Endothelial cell of hepatic sinusoid (primary cell): Measurements from ENCODE around the gene HS2ST1.
"Not testable (repeated sequence)": the region's sequence is repeated elsewhere in the genome, so short reads cannot be mapped to it uniquely, and the experiment has no call there.

Experiments used
- in situ Hi-C: cut with HindIII; loops from 2 replicates; pipeline ENCODE4 v1.10.0; 2017; ENCODE audit warnings: low sequenced_read_pairs

HS2ST1 gene

GRCh38 chr1:86965012-86965826 is 50.8 kb downstream of the HS2ST1 start:
- in situ Hi-C loops, result no loop called here

DNA sequence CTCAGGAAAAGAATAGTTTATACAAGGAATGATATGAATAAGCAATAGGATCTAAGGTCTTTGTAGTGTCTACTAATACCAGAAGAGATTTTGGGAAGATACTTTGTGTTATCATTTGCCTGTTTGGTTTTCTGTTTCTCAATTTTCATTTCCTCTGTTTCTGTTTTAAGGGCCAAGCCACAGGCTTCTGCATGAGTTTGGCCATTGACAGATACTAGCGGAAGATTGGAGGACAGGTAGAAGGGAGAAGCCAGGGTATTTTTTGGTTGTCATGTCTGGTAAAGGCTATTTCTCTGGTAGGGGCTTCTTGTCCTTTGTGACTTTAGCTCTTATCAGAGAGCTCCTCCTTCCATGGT is 51.4 kb downstream of the HS2ST1 start:
- in situ Hi-C loops, result no loop called here

- in situ Hi-C loops, result no loop called here
These were observed 56.5 kb downstream of the HS2ST1 start for GRCh38 chr1:86970938-86971337.

DNA sequence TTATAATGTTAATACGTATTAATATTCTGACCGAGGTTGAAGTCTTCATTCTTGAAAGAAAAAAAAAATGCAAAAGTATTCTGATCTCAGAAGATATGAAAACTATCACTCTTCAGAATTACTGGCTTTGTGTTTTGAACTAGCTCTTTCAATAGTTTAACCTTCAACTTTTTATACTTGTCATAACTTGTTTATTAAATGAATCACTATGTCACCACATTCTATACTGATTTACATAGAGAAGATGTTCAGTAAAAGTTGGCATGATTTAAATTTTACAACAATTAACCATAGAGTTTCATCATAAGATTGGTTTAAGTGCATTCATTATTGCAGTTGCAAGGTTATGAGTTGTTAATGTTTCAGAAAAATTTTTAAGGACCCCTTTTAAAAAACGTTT is 57.3 kb downstream of the HS2ST1 start:
- in situ Hi-C loops, result no loop called here

DNA sequence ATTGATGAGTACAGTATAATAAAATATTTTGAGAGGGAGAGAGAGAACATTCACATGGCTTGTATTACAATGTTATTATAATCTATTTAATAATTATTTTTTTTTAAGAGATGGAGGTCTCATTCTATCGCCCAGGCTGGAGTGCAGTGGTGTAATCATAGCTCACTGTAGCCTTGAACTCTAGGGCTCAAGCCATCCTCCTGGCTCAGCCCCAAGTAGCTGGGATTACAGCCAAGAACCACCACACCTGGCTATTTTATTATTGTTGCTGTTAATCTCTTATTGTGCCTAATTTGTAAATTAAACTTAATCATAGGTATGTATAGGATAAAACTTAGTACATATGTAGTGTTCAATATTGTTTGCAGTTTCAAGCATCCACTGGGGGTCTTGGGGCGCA is 57.8 kb downstream of the HS2ST1 start:
- in situ Hi-C loops, result no loop called here

DNA sequence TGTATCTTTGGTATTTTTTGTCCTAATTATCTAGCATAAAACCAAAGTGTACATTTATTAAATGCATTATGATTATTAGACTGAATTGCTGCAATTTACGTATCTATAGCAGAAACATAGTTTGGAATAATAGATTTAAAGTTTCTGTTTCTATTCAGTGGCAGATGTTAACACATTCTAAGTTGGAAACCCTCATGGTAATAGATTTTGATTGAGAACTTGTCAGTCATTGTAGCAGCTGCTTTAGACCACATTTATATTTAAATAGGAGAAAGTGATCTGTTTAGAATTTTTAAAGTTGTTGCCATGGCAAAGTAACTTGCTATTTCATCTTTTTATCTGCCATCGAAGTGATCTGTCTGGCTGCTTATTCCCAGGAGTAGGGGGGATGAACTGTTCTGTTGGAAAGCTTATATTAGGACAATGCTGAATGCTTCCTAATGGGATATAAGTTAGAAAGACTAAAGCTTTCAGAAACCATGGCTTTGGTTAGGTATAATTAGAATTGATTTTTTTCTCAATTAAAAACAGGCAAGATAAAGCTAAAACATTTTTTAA is 61.6 kb downstream of the HS2ST1 start:
- in situ Hi-C loops, result loop anchor here (5.0 kb wide), 1 partner anchor 86 kb away; no protein-coding TSS in a partner anchor

- in situ Hi-C loops, result loop anchor here (5.0 kb wide), 1 partner anchor 86 kb away; no protein-coding TSS in a partner anchor
These were observed 62.2 kb downstream of the HS2ST1 start for GRCh38 chr1:86976664-86977063.

DNA sequence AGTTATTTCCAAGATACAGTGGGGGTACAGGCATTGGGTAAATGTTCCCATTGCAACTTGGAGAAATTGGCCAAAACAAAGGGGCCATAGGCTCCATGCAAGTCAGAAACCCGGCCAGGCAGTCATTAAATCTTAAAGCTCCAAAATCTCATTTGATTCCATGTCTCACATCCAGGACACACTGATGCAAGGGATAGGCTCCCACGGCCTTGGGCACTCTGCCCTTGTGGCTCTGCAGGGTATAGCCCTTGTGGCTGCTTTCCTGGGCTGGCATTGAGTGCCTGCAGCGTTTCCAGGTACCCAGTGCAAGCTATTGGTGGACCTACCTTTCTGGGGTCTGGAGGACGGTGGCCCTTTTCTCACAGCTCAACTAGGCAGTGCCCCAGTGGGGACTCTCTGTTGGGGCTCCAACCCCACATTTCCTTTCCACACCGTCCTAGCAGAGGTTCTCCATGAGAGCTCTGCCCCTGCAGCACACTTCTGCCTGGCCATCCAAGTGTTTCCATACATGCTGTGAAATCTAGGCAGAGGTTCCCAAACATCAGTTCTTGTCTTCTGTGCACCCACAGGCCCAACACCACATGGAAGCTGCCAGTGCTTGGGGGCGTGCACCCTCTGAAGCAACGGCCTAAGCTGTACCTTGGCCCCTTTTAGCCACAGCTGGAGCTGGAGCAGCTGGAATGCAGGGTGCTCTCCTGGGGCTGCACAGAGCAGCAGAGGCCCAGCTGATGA is 67.2 kb downstream of the HS2ST1 start:
- in situ Hi-C loops, result no loop called here

DNA sequence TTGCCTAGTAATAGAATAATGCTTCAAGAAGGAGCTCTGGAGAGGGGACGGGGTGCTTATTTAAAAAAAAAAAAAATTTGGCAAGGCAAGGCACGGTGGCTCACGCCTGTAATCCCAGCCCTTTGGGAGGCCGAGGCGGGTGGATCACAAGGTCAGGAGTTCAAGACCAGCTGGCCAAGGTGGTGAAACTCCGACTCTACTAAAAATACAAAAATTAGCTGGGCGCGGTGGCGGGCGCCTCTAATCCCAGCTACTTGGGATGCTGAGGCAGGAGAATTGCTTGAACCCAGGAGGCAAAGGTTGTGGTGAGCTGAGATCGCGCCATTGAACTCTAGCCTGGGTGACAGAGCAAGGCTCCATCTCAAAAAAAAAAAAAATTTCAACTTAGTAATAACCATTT is 69.2 kb downstream of the HS2ST1 start:
- in situ Hi-C loops, result not testable (repeated sequence)

DNA sequence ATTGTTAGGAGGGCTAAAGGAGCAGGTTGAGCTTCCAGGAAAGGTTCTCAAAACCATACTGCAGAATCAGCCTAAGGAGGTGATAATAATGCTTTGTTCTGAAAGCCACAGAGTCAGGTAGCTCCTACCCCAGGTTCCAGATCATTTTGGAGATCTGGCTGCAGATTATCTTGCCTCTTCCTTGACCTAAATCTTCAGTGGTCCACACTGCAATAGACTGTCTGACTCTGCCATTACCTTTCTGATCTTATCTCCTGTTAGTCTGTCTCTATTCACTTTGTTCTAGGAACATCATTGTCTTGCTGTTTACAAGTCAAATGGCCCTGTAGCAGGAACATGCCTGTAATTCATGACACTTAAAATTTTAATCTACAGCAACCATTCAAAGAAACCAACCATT is 73.0 kb downstream of the HS2ST1 start:
- in situ Hi-C loops, result no loop called here

DNA sequence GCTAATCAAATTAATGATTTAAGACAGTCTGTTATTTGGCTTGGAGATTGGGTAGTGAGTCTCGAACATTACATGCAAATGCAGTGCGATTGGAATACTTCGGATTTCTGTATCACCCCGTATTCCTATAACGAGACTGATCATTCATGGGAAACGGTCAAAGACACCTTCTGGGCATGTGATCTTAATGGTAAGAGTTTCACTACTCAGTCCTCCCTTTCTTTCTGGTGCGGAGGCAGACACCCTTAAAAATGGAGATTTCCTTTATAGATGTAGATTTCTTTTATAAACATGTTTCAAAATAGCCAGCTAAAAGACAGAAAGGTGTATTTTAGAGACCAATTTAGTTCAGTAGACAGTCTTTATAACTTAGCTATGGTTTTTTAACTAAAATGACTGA is 74.4 kb downstream of the HS2ST1 start:
- in situ Hi-C loops, result no loop called here

DNA sequence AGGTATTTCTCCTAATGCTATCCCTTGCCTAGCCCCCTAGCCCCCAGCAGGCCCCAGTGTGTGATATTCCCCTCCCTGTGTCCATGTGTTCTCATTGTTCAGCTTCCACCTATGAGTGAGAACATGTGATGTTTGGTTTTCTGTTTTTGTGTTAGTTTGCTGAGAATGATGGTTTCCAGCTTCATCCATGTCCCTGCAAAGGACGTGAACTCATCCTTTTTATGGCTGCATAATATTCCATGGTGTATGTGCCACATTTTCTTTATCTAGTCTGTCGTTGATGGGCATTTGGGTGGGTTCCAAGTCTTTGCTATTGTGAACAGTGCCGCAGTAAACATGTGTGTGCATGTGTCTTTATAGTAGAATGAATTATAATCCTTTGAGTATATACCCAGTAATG is 75.3 kb downstream of the HS2ST1 start:
- in situ Hi-C loops, result loop anchor here (5.0 kb wide), 1 partner anchor 62 kb away; no protein-coding TSS in a partner anchor

DNA sequence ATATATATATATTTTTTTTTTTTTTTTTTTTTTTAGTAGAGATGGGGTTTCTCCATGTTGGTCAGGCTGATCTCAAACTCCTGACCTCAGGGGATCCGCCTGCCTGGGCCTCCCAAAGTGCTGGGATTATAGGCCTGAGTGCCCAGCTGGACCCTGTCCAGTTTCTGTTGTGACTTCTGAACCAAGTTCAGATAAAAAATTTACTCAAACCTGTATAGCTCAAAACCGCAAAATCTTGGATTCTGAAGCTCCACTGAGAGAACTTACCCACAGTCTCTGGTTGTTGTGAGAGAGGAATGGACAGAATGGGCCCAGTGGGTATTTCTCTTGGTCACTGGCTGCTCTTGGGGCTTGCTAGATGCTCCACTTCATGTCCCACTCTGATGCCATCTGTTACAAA is 76.4 kb downstream of the HS2ST1 start:
- in situ Hi-C loops, result loop anchor here (5.0 kb wide), 1 partner anchor 64 kb away; no protein-coding TSS in a partner anchor

- in situ Hi-C loops, result loop anchor here (5.0 kb wide), 1 partner anchor 64 kb away; no protein-coding TSS in a partner anchor
These were observed 77.2 kb downstream of the HS2ST1 start for GRCh38 chr1:86991549-86992186.

DNA sequence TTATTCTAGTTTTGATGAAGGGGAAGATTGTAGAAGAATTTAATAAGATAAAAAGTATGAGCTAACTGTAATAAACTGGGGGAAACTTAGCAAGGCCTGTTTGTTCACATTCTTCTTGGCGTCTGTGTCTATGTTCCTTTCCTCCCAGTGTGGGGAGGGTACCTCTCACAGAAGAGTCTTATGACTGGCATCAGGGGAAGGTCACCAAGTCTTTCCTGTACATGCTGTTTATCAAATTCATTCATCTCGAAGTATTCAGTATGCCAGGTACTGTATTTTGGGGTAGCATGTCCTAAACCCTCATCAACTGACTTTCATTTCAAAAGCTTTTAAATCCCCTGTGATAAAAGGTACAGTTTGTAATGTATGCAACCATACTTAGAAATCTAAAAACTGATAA is 78.4 kb downstream of the HS2ST1 start:
- in situ Hi-C loops, result loop anchor here (5.0 kb wide), 1 partner anchor 66 kb away; no protein-coding TSS in a partner anchor

- in situ Hi-C loops, result loop anchor here (5.0 kb wide), 1 partner anchor 66 kb away; no protein-coding TSS in a partner anchor
These were observed 79.0 kb downstream of the HS2ST1 start for GRCh38 chr1:86993269-86993985.

DNA sequence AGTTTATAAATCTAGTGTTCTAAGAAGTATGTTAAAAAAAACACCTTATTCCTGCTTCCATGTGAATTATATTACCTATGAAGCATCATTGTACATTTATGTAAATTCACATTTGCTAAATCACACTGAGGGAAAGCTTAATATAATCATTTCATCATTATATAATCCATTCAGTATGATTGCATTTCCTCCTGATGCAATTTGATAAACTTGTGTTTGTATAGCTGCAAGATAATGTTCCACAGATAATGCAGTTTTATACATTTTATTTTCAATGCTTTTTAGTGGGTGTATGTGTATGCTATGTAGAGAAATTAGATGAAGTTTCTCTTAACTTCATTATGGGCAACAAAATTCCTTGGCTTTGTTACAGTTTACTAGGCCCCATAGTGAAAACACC is 79.6 kb downstream of the HS2ST1 start:
- in situ Hi-C loops, result loop anchor here (5.0 kb wide), 1 partner anchor 67 kb away; no protein-coding TSS in a partner anchor

GRCh38 chr1:86997538-86997937 is 83.1 kb downstream of the HS2ST1 start:
- in situ Hi-C loops, result no loop called here

- in situ Hi-C loops, result no loop called here
These were observed 83.8 kb downstream of the HS2ST1 start for GRCh38 chr1:86998280-86998679.

DNA sequence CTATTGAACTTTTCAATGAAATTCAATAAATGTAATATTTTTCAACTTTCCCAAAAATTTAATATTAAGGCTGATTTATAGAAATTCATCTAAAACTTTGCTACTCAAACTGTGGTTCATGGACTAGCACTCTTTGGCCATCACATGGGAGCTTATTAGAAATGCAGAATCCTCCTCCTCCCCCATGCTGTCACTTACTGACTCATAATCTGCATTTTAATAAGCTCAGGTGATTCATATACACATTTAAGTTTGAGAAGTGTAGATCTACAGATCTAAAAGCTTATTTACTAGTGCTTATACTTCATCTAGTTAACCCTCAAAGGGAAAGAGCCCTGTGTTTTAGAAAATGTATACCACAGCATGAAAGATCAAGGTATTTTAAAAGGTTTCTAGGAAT is 84.3 kb downstream of the HS2ST1 start:
- in situ Hi-C loops, result no loop called here
